SK-MEL-5 (cell line): Measurements from ENCODE around the gene NARF. TPM values are rescaled to one million over a fixed set of nuclear protein-coding genes. Genes with fewer than 3 reads are reported as not detected.
"Not testable (repeated sequence)": the region's sequence is repeated elsewhere in the genome, so short reads cannot be mapped to it uniquely, and the experiment has no call there.

Source experiments
- DNase-seq: peaks from one replicate; pipeline ENCODE4 v3.0.0-alpha.2; 2016; ENCODE audit warnings: low read depth, low spot score
- in situ Hi-C: cut with HindIII; loops from 2 replicates; pipeline ENCODE4 v1.10.0; 2016; ENCODE audit warnings: low sequenced_read_pairs, high pct_unique_total_duplicates, low pct_unique_long_range_greater_than_20kb
- small RNA-seq, 2 experiments: library from RNA; depleted of rRNA; stranded (forward); fragments of <200 nt; gene quantifications; one replicate each; pipeline ENCODE3, GENCODE V24; 2014
- total RNA-seq: library from RNA; depleted of rRNA; stranded (reverse); fragments of >200 nt; shearing (Covaris generic); gene quantifications from 2 replicates; pipeline ENCODE4 v1.2.3, GENCODE V29; 2014; rRNA removed

NARF gene
- total RNA-seq, 1 experiment from 2014 or later, result 49.9 TPM

GRCh38 chr17:82537228-82537627, 78.7 kb downstream of the NARF start:
- DNase-seq, in situ Hi-C loops: not testable (repeated sequence)

GRCh38 chr17:82539076-82539475, 80.5 kb downstream of the NARF start:
- in situ Hi-C loops, DNase-seq: not testable (repeated sequence)

Small RNA genes lying within 50 kb of the gene (small RNA-seq; reads per million reads assigned to genes)
- 0 reads per million in 2 experiments for gene RF00019

Other genes starting within 250 kb of the NARF start
- 15.7 and 17.8 TPM in 2 replicates for gene CCDC57, start 245.9 kb upstream of the NARF start, total RNA-seq
- gene SLC16A3, start 229.7 kb upstream of the NARF start, total RNA-seq, result 9.6 and 12.8 TPM in 2 replicates
- gene CSNK1D, start 185.0 kb upstream of the NARF start, total RNA-seq, result 18.0 and 23.6 TPM in 2 replicates
- gene CD7, start 141.1 kb upstream of the NARF start, total RNA-seq, result not detected in 2 replicates
- 0.37 and 0.50 TPM in 2 replicates for gene SECTM1, start 125.0 kb upstream of the NARF start, total RNA-seq
- gene TEX19, start 99.5 kb upstream of the NARF start, total RNA-seq, result 0.05 and 0.19 TPM in 2 replicates
- gene UTS2R, start 87.0 kb upstream of the NARF start, total RNA-seq, result not detected in 2 replicates
- gene HEXD, start 40.4 kb upstream of the NARF start, total RNA-seq, result 4.4 and 7.9 TPM in 2 replicates
- gene OGFOD3, start 40.2 kb upstream of the NARF start, total RNA-seq, result 29.3 and 30.0 TPM in 2 replicates
- 27.3 and 30.3 TPM in 2 replicates for gene CYBC1, start 8.0 kb upstream of the NARF start, total RNA-seq
- gene FOXK2, start 61.0 kb downstream of the NARF start, total RNA-seq, result 33.0 and 33.6 TPM in 2 replicates
- 75.5 and 78.4 TPM in 2 replicates for gene WDR45B, start 189.7 kb downstream of the NARF start, total RNA-seq
- 3.5 and 4.8 TPM in 2 replicates for gene RAB40B, start 240.0 kb downstream of the NARF start, total RNA-seq